Upper lobe of left lung (tissue), 4 donors: ENCODE data around the gene NMRK2.

Experiments
- CTCF ChIP-seq, 6 experiments: fragments of 450-650 bp in 4 of 6; fragments of 200-600 bp in 2 of 6; sonication (generic) in 2 of 6; IDR thresholded peaks; one replicate each; pipeline ENCODE4 v1.5.1; 2016 to 2019; ENCODE audit warnings: antibody characterized with exemption in 6 of 6
- POLR2A ChIP-seq, 4 donors: fragments of 450-650 bp; IDR thresholded peaks; one replicate each; pipeline ENCODE4 v1.5.1; 2016 to 2017; ENCODE audit warnings: antibody characterized with exemption in 4 of 4, mild to moderate bottlenecking in 2 of 4

DNA sequence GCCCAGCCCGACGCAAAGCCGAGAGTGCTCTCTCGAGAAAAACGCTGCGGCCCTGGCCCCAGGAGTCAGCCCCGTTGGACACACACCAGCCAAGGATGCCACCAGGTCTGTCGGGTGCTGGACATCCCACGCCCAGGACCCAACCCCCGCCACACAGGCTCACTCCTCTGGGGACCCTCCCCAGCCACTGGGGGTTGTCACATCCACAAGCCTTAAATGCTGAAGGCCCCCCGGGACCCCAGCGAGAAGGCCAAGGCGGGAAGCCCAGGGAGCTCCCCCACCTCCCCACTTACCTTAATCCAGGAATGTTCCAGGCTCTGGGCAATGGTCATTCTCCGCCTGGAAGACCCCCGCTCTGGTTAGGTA, 26.9 kb downstream of the NMRK2 start:
- TF ChIP-seq POLR2A (IDR thresholded peaks at IDR 0.05) (no peak), CTCF (IDR thresholded peaks at IDR 0.05) (no peak)
